SK-N-SH treated with all-trans-retinoic acid at 6 μM for 48 hours (cell line): ENCODE data around the gene TMUB1.

Experiments used
- ATAC-seq: fragments of 200-7000 bp; cut with Tn5 transposase; 3 replicates; pipeline ENCODE4 v1.9.1; 2020; ENCODE audit warnings: mild to moderate bottlenecking, moderate library complexity
- ARNTL ChIP-seq: fragments of 450-650 bp; formaldehyde crosslinking; IDR thresholded peaks from 2 replicates; pipeline ENCODE4 v1.5.0; 2020; ENCODE audit warnings: low read depth, mild to moderate bottlenecking, moderate library complexity, borderline replicate concordance
- BACH2 ChIP-seq: fragments of 250-450 bp; sonication (Bioruptor Pico); IDR thresholded peaks from 2 replicates; pipeline ENCODE4 v1.9.0; 2021; ENCODE audit warnings: mild to moderate bottlenecking, borderline replicate concordance
- CREB5 ChIP-seq: fragments of 250-450 bp; sonication (Bioruptor Pico); IDR thresholded peaks from 2 replicates; pipeline ENCODE4 v1.5.1; 2020; ENCODE audit warnings: low read depth, mild to moderate bottlenecking, moderate library complexity
- CSRNP3 ChIP-seq: fragments of 250-450 bp; sonication (Bioruptor Pico); IDR thresholded peaks from 2 replicates; pipeline ENCODE4 v1.5.1; 2021; ENCODE audit warnings: mild to moderate bottlenecking, moderate library complexity
- ESRRG ChIP-seq: fragments of 250-450 bp; sonication (Bioruptor Pico); IDR thresholded peaks from 2 replicates; pipeline ENCODE4 v1.6.1; 2021; ENCODE audit warnings: mild to moderate bottlenecking
- GLIS3 ChIP-seq: fragments of 250-450 bp; sonication (Bioruptor Pico); IDR thresholded peaks from 2 replicates; pipeline ENCODE4 v1.5.0; 2020; ENCODE audit warnings: mild to moderate bottlenecking, moderate library complexity
- ISL1 ChIP-seq: fragments of 250-450 bp; sonication (Bioruptor Pico); IDR thresholded peaks from 2 replicates; pipeline ENCODE4 v2.1.2; 2022; ENCODE audit warnings: mild to moderate bottlenecking, moderate library complexity
- OSR1 ChIP-seq: fragments of 250-450 bp; sonication (Bioruptor Pico); IDR thresholded peaks from 2 replicates; pipeline ENCODE4 v1.8.0; 2022; ENCODE audit warnings: moderate library complexity, mild to moderate bottlenecking, inconsistent platforms
- PATZ1 ChIP-seq: fragments of 250-450 bp; sonication (Bioruptor Pico); IDR thresholded peaks from 2 replicates; pipeline ENCODE4 v1.8.0; 2020; ENCODE audit warnings: mild to moderate bottlenecking, moderate library complexity, borderline replicate concordance
- POU6F1 ChIP-seq: fragments of 250-450 bp; sonication (Bioruptor Pico); IDR thresholded peaks from 2 replicates; pipeline ENCODE4 v1.8.0; 2021; ENCODE audit warnings: low read depth, mild to moderate bottlenecking, moderate library complexity, borderline replicate concordance
- PPARA ChIP-seq: fragments of 250-450 bp; sonication (Bioruptor Pico); IDR thresholded peaks from 2 replicates; pipeline ENCODE4 v1.5.0; 2020; ENCODE audit warnings: mild to moderate bottlenecking, borderline replicate concordance
- RARB ChIP-seq: fragments of 250-450 bp; sonication (Bioruptor Pico); IDR thresholded peaks from 2 replicates; pipeline ENCODE4 v1.8.0; 2021; ENCODE audit warnings: mild to moderate bottlenecking, moderate library complexity
- SNAI2 ChIP-seq: fragments of 250-450 bp; sonication (Bioruptor Pico); IDR thresholded peaks from 2 replicates; pipeline ENCODE4 v1.5.0; 2020; ENCODE audit warnings: mild to moderate bottlenecking, moderate library complexity
- TCF4 ChIP-seq: fragments of 250-450 bp; sonication (Bioruptor Pico); IDR thresholded peaks from 2 replicates; pipeline ENCODE4 v1.8.0; 2021; ENCODE audit warnings: mild to moderate bottlenecking, moderate library complexity, borderline replicate concordance
- TOX ChIP-seq: fragments of 250-450 bp; sonication (Bioruptor Pico); IDR thresholded peaks from 2 replicates; pipeline ENCODE4 v1.8.0; 2021; ENCODE audit warnings: mild to moderate bottlenecking, moderate library complexity, borderline replicate concordance
- TSHZ2 ChIP-seq: fragments of 250-450 bp; sonication (Bioruptor Pico); IDR thresholded peaks from 2 replicates; pipeline ENCODE4 v1.5.0; 2020; ENCODE audit warnings: mild to moderate bottlenecking, moderate library complexity
- ZC3H10 ChIP-seq: fragments of 250-450 bp; sonication (Bioruptor Pico); IDR thresholded peaks from 2 replicates; pipeline ENCODE4 v1.5.1; 2021; ENCODE audit warnings: mild to moderate bottlenecking, moderate library complexity
- ZFP3 ChIP-seq: fragments of 250-450 bp; sonication (Bioruptor Pico); IDR thresholded peaks from 2 replicates; pipeline ENCODE4 v1.5.0; 2020; ENCODE audit warnings: mild to moderate bottlenecking, moderate library complexity
- ZFP30 ChIP-seq: fragments of 450-650 bp; formaldehyde crosslinking; IDR thresholded peaks from 2 replicates; pipeline ENCODE4 v1.5.0; 2022; ENCODE audit warnings: mild to moderate bottlenecking, moderate library complexity
- ZNF565 ChIP-seq: fragments of 450-650 bp; formaldehyde crosslinking; conservative IDR thresholded peaks from 2 replicates; pipeline ENCODE4 v1.5.0; 2020; ENCODE audit warnings: low read depth, mild to moderate bottlenecking, moderate library complexity
- ZNF70 ChIP-seq: fragments of 450-650 bp; formaldehyde crosslinking; IDR thresholded peaks from 2 replicates; pipeline ENCODE4 v1.5.0; 2020; ENCODE audit warnings: mild to moderate bottlenecking, moderate library complexity
- ZNF8 ChIP-seq: fragments of 450-650 bp; formaldehyde crosslinking; IDR thresholded peaks from 2 replicates; pipeline ENCODE4 v1.5.0; 2020; ENCODE audit warnings: mild to moderate bottlenecking, moderate library complexity

Gene TMUB1

GRCh38 chr7:151074817-151075661 lies 8.3 kb downstream of the TMUB1 start:
- no peak for ATAC-seq
- TF ChIP-seq GLIS3 (CRISPR knock-in tag) (no peak), PPARA (no peak), ZC3H10 (no peak), TOX (CRISPR knock-in tag) (no peak), ARNTL (CRISPR knock-in tag) (no peak), RARB (CRISPR knock-in tag) (no peak), CSRNP3 (no peak), ZNF8 (CRISPR knock-in tag) (no peak)

- no peak for ATAC-seq
- TF ChIP-seq POU6F1 (CRISPR knock-in tag) (no peak), TCF4 (no peak), ZC3H10 (no peak), RARB (CRISPR knock-in tag) (no peak), ZNF8 (CRISPR knock-in tag) (no peak), CSRNP3 (no peak), CREB5 (no peak), PATZ1 (no peak), ISL1 (CRISPR knock-in tag) (no peak), TOX (CRISPR knock-in tag) (no peak), ARNTL (CRISPR knock-in tag) (no peak), SNAI2 (CRISPR knock-in tag) (no peak), ZNF565 (CRISPR knock-in tag) (no peak), OSR1 (no peak), GLIS3 (CRISPR knock-in tag) (no peak), ZFP30 (CRISPR knock-in tag) (no peak), ZNF70 (no peak)
These were observed 9.3 kb downstream of the TMUB1 start for GRCh38 chr7:151073990-151074389.

- no peak for ATAC-seq
These were observed 12.0 kb downstream of the TMUB1 start for GRCh38 chr7:151071032-151071866.

More at GRCh38 chr7:151071032-151071866, 12.0 kb downstream of the TMUB1 start:
- TF ChIP-seq ZFP30 (CRISPR knock-in tag) (no peak), TSHZ2 (CRISPR knock-in tag) (no peak), BACH2 (CRISPR knock-in tag) (no peak), CREB5 (no peak), PPARA (no peak), ZFP3 (CRISPR knock-in tag) (no peak), ESRRG (CRISPR knock-in tag) (no peak)
